GM10266 (cell line): Measurements from ENCODE around the gene UGT1A8.

Experiments used
- DNase-seq: peaks from one replicate; pipeline ENCODE4 v3.0.0; 2012; ENCODE audit errors: extremely low spot score
- TF ChIP-seq, protein P1 (sequence below): IDR thresholded peaks from 2 replicates; pipeline ENCODE4 v1.5.1; 2012; ENCODE audit warnings: mild to moderate bottlenecking, low read depth; ENCODE audit not compliant: control insufficient read depth, insufficient read depth; ENCODE audit errors: missing control alignments

The UGT1A8 gene

DNA sequence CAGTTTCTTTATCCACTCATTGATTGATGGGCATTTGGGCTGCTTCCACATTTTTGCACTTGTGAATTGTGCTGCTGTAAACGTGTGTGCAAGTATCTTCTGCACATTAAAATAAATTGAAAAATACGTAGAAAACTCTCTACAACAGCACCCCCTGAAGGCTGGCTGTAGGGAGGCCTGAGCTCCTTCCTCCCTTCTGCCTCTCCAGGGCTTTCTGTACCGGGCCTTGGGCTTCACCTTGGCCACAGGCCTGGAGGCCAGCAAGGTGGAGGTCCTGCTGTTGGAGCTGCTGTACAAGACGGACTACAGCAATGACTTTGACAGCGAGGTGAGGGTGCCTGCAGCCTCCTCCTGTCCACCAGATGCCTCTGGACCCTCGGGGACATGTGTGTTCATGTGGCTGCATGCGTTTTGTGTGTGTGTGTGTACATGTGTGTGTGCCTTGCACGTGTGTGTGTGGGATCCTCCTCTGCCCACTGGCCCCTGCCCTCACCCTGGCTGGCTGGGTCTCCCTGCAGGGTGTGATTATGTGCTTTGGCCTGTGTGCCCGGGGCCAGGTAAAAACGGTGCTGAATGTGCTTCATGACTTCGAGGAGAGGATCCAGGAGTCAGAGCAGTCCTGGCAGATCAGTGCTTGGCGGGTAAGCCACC, 189.9 kb downstream of the UGT1A8 start:
- TF ChIP-seq, protein P1, sequence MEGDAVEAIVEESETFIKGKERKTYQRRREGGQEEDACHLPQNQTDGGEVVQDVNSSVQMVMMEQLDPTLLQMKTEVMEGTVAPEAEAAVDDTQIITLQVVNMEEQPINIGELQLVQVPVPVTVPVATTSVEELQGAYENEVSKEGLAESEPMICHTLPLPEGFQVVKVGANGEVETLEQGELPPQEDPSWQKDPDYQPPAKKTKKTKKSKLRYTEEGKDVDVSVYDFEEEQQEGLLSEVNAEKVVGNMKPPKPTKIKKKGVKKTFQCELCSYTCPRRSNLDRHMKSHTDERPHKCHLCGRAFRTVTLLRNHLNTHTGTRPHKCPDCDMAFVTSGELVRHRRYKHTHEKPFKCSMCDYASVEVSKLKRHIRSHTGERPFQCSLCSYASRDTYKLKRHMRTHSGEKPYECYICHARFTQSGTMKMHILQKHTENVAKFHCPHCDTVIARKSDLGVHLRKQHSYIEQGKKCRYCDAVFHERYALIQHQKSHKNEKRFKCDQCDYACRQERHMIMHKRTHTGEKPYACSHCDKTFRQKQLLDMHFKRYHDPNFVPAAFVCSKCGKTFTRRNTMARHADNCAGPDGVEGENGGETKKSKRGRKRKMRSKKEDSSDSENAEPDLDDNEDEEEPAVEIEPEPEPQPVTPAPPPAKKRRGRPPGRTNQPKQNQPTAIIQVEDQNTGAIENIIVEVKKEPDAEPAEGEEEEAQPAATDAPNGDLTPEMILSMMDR, result no peak
- DNase-seq, result no peak

DNA sequence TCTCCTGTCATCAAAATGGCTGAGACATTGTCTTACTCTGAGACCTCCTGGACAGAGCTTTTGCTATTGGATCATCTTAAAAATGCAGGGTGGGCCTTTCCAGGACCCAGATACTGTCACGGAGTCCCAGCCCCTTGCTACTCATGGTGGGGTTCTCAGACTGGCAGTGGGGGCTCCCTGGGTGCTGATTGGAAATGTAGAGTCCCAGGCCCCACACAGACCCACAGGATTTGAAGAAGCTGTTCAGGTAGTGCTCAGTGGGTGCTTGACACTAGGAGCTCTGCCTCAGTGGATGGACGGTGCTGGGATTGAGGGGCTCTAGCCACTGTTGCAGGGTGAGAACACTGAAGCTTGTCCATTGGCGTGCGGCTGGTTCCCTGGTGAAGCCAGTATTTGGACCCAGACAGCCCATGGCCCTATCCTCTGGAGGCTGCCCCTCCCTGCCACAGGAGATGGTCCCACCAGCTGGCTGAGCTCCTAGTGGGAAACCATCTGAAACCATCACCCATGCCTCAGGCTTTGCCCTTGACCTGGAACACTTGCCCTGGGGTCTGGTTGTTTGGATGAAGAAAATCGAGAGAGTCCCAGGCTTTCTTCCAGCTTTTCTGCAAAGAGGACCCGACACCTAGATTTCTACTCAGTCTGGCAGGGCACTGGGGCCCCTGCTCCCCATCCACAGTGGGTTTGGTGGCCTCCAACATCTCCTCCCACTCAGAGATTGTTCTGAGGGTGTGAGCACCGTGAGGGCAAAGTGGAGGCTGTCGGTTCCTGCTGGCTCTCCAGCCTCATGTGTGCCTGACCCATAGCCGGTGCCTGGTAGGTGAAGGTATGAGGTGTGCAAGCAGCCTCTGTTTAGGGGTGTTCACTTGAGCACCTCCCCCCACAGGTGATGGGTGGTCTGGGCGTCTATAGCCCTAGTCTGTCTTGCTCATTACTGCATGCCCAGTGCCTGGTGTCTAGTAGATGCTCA, 190.8 kb downstream of the UGT1A8 start:
- TF ChIP-seq, protein P1, result no peak
- no peak for DNase-seq

DNA sequence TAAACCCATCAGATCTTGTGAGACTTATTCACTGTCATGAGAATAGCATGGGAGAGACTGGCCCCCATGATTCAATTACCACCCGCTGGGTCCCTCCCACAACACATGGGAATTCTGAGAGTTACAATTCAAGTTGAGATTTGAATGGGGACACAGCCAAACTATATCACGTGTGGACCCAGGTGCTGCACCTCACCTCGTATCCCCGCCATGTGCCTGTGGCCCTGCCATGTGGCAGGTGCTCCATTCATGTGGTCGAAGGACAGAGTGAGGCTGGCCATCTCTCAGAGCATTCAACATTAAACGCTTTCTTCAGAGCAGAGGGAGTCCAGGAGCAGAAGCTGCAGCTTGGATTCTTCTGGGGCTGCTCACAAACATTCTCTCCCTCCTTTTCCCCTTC, 193.0 kb downstream of the UGT1A8 start:
- DNase-seq, result no peak
- TF ChIP-seq, protein P1, result no peak

DNA sequence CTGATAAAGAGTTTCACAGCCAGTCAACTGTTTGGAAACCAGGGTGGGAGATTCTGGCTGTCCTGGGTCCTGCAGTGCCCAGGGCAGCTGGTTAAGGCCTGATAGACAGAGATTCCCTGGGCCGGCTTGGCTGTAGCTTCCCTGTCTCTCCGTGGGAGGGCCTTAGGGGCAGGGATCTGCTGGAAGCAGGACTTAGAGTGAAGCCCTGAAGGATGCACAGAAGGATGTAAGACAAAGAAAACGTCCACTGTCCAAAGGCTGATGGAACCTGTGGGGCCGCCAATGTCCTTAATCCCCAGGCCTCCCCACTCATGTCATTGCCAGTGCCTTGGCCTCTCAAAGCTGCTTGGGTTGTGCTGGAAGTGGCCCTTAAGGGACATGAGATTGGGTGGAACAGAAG, 193.7 kb downstream of the UGT1A8 start:
- no peak for DNase-seq
- TF ChIP-seq, protein P1, result no peak

DNA sequence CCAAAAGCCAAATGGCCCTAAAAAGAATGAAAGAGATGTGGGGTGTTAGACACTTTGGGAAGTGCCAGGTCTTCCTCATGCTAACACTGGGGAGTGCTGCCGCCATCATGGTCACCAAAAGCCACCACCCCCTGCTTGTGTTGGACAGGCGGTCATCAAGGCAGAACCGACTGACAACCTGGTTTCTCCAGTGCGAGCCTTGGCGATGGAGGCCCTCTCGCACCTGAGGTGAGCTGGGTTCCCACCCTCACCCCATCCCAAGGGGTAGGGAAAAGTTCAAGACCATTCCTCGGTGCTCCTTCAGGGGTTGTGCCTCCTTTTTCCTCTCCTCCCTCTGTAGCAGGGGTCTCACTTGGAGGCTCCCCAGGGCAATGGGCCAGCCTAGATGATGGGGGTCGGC, 194.3 kb downstream of the UGT1A8 start:
- TF ChIP-seq, protein P1, result no peak
- DNase-seq, result no peak

DNA sequence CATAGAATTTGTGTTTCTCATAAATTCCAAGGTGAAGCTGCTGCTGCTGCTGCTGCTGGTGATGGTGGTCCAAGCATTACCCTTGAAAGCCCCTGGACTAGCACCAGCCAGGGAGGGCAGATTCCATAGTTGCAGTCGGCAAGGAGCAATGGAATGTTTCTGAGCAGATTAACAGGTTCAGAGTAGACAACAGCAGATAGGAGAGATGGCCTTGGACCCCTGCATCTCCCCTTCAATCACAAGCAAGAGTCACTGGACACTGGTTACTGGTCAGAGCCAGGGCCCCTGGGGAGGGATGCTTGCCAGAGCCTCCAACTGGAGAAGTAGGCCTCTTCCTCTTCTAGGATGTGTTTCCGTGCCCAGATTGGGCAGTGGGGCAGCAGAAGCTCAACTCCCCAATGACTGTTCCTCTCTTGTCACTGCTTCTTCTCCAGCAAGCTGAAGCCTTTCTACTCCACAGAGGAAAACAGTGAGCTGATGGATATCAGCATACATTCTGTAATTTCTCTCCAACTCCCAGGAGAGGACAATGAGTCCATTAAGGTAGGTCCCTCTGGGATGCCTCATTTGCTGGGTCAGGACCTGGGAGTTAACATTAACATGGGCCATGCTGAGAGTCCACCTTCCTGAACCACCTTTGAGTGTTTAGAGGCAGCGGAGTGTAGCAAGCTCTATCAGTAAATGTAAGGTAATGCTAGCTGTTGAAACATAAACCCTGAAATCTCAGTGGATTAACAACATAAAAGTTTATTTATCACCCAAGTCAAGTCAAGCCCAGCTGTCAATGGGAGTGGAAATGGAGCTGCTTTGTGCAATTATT, 196.0 kb downstream of the UGT1A8 start:
- TF ChIP-seq, protein P1, result no peak
- DNase-seq, result no peak
